Endothelial cell of umbilical vein (primary cell): ENCODE results near the gene CHN1. TPM values are rescaled to one million over a fixed set of nuclear protein-coding genes. Genes with fewer than 3 reads are reported as not detected.

Experiments used
- BruUV-seq: library from RNA; stranded (reverse); fragments of 400-500 nt; replicated peaks from 2 replicates; lab custom pipeline; 2021; lab: Mats Ljungman, UMichigan
- CTCF ChIA-PET: fragments of 300-600, 350-600 bp; sonication (Branson Sonifier 250); formaldehyde crosslinking; loops from one replicate; lab custom pipeline; 2021; ENCODE audit warnings: antibody characterized with exemption, inconsistent platforms; lab: Charles Lee
- POLR2A ChIA-PET: fragments of 300-600, 350-600 bp; sonication (Branson Sonifier 250); formaldehyde crosslinking; loops from one replicate; lab custom pipeline; 2021; ENCODE audit warnings: antibody characterized with exemption, inconsistent platforms; lab: Charles Lee
- DNase-seq: peaks from one replicate; pipeline ENCODE4 v3.0.0-alpha.2; 2011; ENCODE audit warnings: low read depth, low spot score
- FAIRE-seq: peaks from 2 replicates; lab custom pipeline; 2011; peaks lifted over from hg19 to GRCh38; lab: Jason Lieb, UNC
- H2AFZ ChIP-seq: 2 replicates; pipeline ENCODE4 v1.6.0; 2012; ENCODE audit warnings: low read depth, low read length, control low read depth, inconsistent platforms
- H3K27ac ChIP-seq: 2 replicates; pipeline ENCODE4 v1.5.1; 2011; ENCODE audit warnings: low read depth, mild to moderate bottlenecking, control low read depth, low read length, moderate library complexity; ENCODE audit not compliant: insufficient read depth
- H3K27me3 ChIP-seq, 2 experiments: 2 replicates each; pipeline versions ENCODE4 v1.6.0 to v1.6.1; 2011; ENCODE audit warnings: low read length in 2 of 2, mixed read lengths in 1 of 2; ENCODE audit not compliant: control insufficient read depth in 2 of 2, insufficient read depth in 2 of 2
- H3K36me3 ChIP-seq, 2 experiments: 2 replicates in 1 of 2; 3 replicates in 1 of 2; pipeline ENCODE4 v1.5.1; 2011; ENCODE audit warnings: low read length in 2 of 2, mild to moderate bottlenecking in 1 of 2, moderate library complexity in 1 of 2; ENCODE audit not compliant: control insufficient read depth in 2 of 2, insufficient read depth in 2 of 2; ENCODE audit errors: extremely low read depth in 1 of 2
- H3K4me1 ChIP-seq: 3 replicates; pipeline ENCODE4 v1.5.1; 2011; ENCODE audit warnings: mild to moderate bottlenecking, low read length; ENCODE audit not compliant: control insufficient read depth, insufficient read depth; ENCODE audit errors: extremely low read depth
- H3K4me2 ChIP-seq: 2 replicates; pipeline ENCODE4 v1.6.1; 2011; ENCODE audit warnings: low read length, control low read depth, mixed read lengths; ENCODE audit not compliant: insufficient read depth
- H3K4me3 ChIP-seq, 3 experiments: fragments of 200-600 bp in 1 of 3; sonication (generic), shearing (Covaris generic) in 1 of 3; replicated peaks in 1 of 3; 2 replicates each; pipeline ENCODE4 v1.5.1; 2011 to 2016; ENCODE audit warnings: control low read depth in 3 of 3, low read length in 3 of 3, mild to moderate bottlenecking in 2 of 3, inconsistent platforms in 1 of 3, low read depth in 1 of 3, moderate library complexity in 1 of 3; ENCODE audit not compliant: insufficient read depth in 1 of 3
- H3K79me2 ChIP-seq: 2 replicates; pipeline ENCODE4 v1.6.0; 2012; ENCODE audit warnings: low read length, inconsistent platforms; ENCODE audit not compliant: control insufficient read depth, insufficient read depth
- H3K9ac ChIP-seq: replicated peaks from 2 replicates; pipeline ENCODE3; 2011; ENCODE audit warnings: low read length, control low read depth; ENCODE audit not compliant: insufficient read depth; ENCODE audit errors: extremely low read depth
- H3K9me1 ChIP-seq: replicated peaks from 3 replicates; pipeline ENCODE4 v1.6.0; 2011; ENCODE audit warnings: mild to moderate bottlenecking, low read length; ENCODE audit not compliant: control insufficient read depth, insufficient read depth; ENCODE audit errors: extremely low read depth
- H3K9me3 ChIP-seq: replicated peaks from 2 replicates; pipeline ENCODE4 v1.5.1; 2012; ENCODE audit warnings: low read length, inconsistent platforms; ENCODE audit not compliant: control insufficient read depth, insufficient read depth
- H4K20me1 ChIP-seq: replicated peaks from 2 replicates; pipeline ENCODE3; 2011; ENCODE audit warnings: mild to moderate bottlenecking, low read length; ENCODE audit not compliant: control insufficient read depth, insufficient read depth; ENCODE audit errors: extremely low read depth
- EZH2 ChIP-seq: IDR thresholded peaks from 2 replicates; pipeline ENCODE4 v1.6.1; 2012; ENCODE audit warnings: borderline replicate concordance, low read depth, mild to moderate bottlenecking, moderate library complexity, low read length, inconsistent platforms; ENCODE audit not compliant: severe bottlenecking
- FOS ChIP-seq: IDR thresholded peaks from 2 replicates; pipeline ENCODE4 v1.6.1; 2011; ENCODE audit warnings: mild to moderate bottlenecking, low read length, moderate library complexity, borderline replicate concordance; ENCODE audit not compliant: insufficient read depth
- GATA2 ChIP-seq: IDR thresholded peaks from 2 replicates; pipeline ENCODE4 v1.7.0; 2011; ENCODE audit warnings: low read depth, mild to moderate bottlenecking, moderate library complexity, mixed read lengths, low read length; ENCODE audit not compliant: insufficient read length, insufficient read depth
- JUN ChIP-seq: IDR thresholded peaks from 2 replicates; pipeline ENCODE4 v1.6.1; 2011; ENCODE audit warnings: borderline replicate concordance, low read depth; ENCODE audit not compliant: insufficient read length, insufficient read depth
- MYC ChIP-seq: IDR thresholded peaks from one replicate; pipeline ENCODE4 v1.6.1; 2011; ENCODE audit warnings: mild to moderate bottlenecking, low read depth, low read length
- POLR2A ChIP-seq: IDR thresholded peaks from 2 replicates; pipeline ENCODE4 v1.6.1; 2012; ENCODE audit warnings: low read depth, mild to moderate bottlenecking, control low read depth, low read length
- POLR2AphosphoS5 ChIP-seq: IDR thresholded peaks from 2 replicates; pipeline ENCODE4 v1.6.1; 2012; ENCODE audit warnings: low read depth, mild to moderate bottlenecking, control low read depth, low read length, moderate library complexity; ENCODE audit not compliant: insufficient read depth
- dilution Hi-C: fragments of 300-500 bp; cut with MboI; formaldehyde crosslinking; loops from one replicate; pipeline ENCODE4 v1.15.0; 2019; ENCODE audit warnings: low sequenced_read_pairs; ENCODE audit not compliant: extremely low pct_ligation_motif_present
- intact Hi-C: fragments of 100-400 bp; cut with micrococcal nuclease; formaldehyde crosslinking; loops from one replicate; pipeline ENCODE4 v1.10.0; 2022
- polyA plus RNA-seq, 4 experiments: library from polyadenylated mRNA; depleted of rRNA in 3 of 4; stranded (reverse) in 3 of 4; unstranded in 1 of 4; fragments of >200 nt; gene quantifications; 2 replicates each; pipeline versions ENCODE4 v1.2.1 to v1.2.3, GENCODE V29; 2011 to 2012; ENCODE audit warnings: missing spikeins in 1 of 4
- total RNA-seq: library from RNA; stranded (reverse); gene quantifications from 2 replicates; pipeline ENCODE4 v1.2.3, GENCODE V29; 2021
- TF ChIP-seq, protein P1 (sequence below): IDR thresholded peaks from 2 replicates; pipeline ENCODE4 v1.6.1; 2011; ENCODE audit not compliant: insufficient read depth, insufficient read length
- TF ChIP-seq, protein P2 (sequence below), 2 donors: IDR thresholded peaks; 1 replicate in 1 of 2; 2 replicates in 1 of 2; pipeline ENCODE4 v1.5.1; 2011; ENCODE audit warnings: low read length in 2 of 2, mild to moderate bottlenecking in 2 of 2, moderate library complexity in 2 of 2, control low read depth in 1 of 2, inconsistent platforms in 1 of 2, low read depth in 1 of 2; ENCODE audit not compliant: insufficient read depth in 1 of 2; ENCODE audit errors: extremely low read depth in 1 of 2

Gene CHN1
- total and polyA plus RNA-seq, 2 donors (not counting 3 experiments of a cell fraction or from before 2014, with no cell fraction given) = 23.3 to 24.9 TPM

DNA sequence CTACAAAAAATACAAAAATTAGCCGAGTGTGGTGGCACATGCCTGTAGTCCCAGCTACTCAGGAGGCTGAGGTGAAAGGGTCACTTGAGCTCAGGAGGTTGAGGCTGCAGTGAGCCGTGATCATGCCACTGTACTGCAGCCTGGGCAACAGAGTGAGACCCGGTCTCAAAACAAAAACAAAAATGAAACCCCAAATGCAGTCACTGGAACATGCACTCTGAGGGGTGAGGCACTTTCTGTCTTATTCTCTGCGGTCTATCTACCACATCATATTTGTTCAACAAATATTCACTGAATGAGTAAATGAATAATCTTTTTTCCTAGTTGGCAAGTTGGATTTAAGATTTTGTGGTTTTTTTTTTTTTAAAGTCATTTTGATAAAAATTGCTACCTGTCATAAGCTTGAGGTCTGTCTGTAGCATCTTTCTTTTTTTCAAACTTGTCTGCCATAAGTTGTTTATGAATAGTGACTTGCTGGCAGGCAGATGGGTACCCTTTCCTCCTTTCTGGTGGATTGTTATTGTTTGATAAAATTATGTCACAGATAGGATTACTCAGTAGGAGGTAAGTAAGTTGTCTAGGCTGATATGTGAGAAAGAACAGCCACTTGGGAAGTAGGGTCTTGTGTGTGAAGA is 252.7 kb downstream of the CHN1 start:
- intact Hi-C loops = no loop called here
- BruUV-seq = no TSS peak
- dilution Hi-C loops = no loop called here

More for the DNA sequence above, 252.7 kb downstream of the CHN1 start:
- no peaks in the 10 kb centered on the region for H3K9me1 ChIP-seq
- no peak overlapping the region for H3K4me2 ChIP-seq
- ChIA-PET CTCF (interaction anchor here (1.0 kb wide), 1 partner anchor 19 kb away, joined by 4 read pairs; no protein-coding TSS in a partner anchor), POLR2A (no interaction called here)
- H3K27me3 ChIP-seq = peaks cover 0 to 2% of the 10 kb centered on the region in 2 experiments
- H3K79me2 ChIP-seq = no peaks in the 10 kb centered on the region
- H3K9me3 ChIP-seq = no peaks in the 10 kb centered on the region
- FAIRE-seq = no peak
- H2AFZ ChIP-seq = no peak overlapping the region
- H3K4me3 ChIP-seq = no peak overlapping the region
- no peak overlapping the region for H3K9ac ChIP-seq
- H3K27ac ChIP-seq = no peak overlapping the region
- TF ChIP-seq MYC (no peak), GATA2 (no peak), EZH2 (no peak), JUN (no peak), FOS (no peak), POLR2AphosphoS5 (no peak), POLR2A (no peak)
- TF ChIP-seq, protein P1, sequence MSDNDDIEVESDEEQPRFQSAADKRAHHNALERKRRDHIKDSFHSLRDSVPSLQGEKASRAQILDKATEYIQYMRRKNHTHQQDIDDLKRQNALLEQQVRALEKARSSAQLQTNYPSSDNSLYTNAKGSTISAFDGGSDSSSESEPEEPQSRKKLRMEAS = no peak
- TF ChIP-seq, protein P2, sequence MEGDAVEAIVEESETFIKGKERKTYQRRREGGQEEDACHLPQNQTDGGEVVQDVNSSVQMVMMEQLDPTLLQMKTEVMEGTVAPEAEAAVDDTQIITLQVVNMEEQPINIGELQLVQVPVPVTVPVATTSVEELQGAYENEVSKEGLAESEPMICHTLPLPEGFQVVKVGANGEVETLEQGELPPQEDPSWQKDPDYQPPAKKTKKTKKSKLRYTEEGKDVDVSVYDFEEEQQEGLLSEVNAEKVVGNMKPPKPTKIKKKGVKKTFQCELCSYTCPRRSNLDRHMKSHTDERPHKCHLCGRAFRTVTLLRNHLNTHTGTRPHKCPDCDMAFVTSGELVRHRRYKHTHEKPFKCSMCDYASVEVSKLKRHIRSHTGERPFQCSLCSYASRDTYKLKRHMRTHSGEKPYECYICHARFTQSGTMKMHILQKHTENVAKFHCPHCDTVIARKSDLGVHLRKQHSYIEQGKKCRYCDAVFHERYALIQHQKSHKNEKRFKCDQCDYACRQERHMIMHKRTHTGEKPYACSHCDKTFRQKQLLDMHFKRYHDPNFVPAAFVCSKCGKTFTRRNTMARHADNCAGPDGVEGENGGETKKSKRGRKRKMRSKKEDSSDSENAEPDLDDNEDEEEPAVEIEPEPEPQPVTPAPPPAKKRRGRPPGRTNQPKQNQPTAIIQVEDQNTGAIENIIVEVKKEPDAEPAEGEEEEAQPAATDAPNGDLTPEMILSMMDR (IDR thresholded peaks at IDR 0.05; ENCODE audit: extremely low read depth in 1 of 2, insufficient read depth in 1 of 2, low read depth in 1 of 2, low read length in 2 of 2) = no peak
- no peak for DNase-seq
- H3K4me1 ChIP-seq = no peaks in the 10 kb centered on the region
- no peaks in the 10 kb centered on the region for H4K20me1 ChIP-seq
- no peaks in the 10 kb centered on the region for H3K36me3 ChIP-seq
